G401 (cell line): Measurements from ENCODE around the gene CD2AP. TPM values are rescaled to one million over a fixed set of nuclear protein-coding genes. Genes with fewer than 3 reads are reported as not detected.
A peak's percentile ranks its signal among the peaks of the same experiment; 100 is the strongest.
"Not testable (repeated sequence)": the region's sequence is repeated elsewhere in the genome, so short reads cannot be mapped to it uniquely, and the experiment has no call there.

Source experiments
- DNase-seq: peaks from one replicate; pipeline ENCODE4 v3.0.0-alpha.2; 2015; ENCODE audit warnings: low spot score
- in situ Hi-C: cut with HindIII; loops from 2 replicates; pipeline ENCODE4 v1.10.0; 2016; ENCODE audit warnings: low sequenced_read_pairs, mixed read lengths
- total RNA-seq: library from RNA; depleted of rRNA; stranded (reverse); fragments of >200 nt; shearing (Covaris generic); gene quantifications from 2 replicates; pipeline ENCODE4 v1.2.3, GENCODE V29; 2014; rRNA removed

CD2AP gene
- 11.8 and 19.8 TPM in 2 replicates for total RNA-seq

- in situ Hi-C loops: loop anchor here (25.0 kb wide), 1 partner anchor 110 kb away; no protein-coding TSS in a partner anchor
- peak; percentile 89 for DNase-seq
Observed at GRCh38 chr6:47477497-47478232, at the start of gene CD2AP. Gene CD2AP, plus strand, starts transcription at chr6:47477789. Its CDS starts 456 bp downstream, at chr6:47478245.

GRCh38 chr6:47428288-47428687 lies 49.3 kb upstream of the CD2AP start:
- no peak for DNase-seq
- in situ Hi-C loops: no loop called here

- in situ Hi-C loops: no loop called here
- DNase-seq: no peak
Observed at GRCh38 chr6:47428746-47429664, 48.6 kb upstream of the CD2AP start.

DNA sequence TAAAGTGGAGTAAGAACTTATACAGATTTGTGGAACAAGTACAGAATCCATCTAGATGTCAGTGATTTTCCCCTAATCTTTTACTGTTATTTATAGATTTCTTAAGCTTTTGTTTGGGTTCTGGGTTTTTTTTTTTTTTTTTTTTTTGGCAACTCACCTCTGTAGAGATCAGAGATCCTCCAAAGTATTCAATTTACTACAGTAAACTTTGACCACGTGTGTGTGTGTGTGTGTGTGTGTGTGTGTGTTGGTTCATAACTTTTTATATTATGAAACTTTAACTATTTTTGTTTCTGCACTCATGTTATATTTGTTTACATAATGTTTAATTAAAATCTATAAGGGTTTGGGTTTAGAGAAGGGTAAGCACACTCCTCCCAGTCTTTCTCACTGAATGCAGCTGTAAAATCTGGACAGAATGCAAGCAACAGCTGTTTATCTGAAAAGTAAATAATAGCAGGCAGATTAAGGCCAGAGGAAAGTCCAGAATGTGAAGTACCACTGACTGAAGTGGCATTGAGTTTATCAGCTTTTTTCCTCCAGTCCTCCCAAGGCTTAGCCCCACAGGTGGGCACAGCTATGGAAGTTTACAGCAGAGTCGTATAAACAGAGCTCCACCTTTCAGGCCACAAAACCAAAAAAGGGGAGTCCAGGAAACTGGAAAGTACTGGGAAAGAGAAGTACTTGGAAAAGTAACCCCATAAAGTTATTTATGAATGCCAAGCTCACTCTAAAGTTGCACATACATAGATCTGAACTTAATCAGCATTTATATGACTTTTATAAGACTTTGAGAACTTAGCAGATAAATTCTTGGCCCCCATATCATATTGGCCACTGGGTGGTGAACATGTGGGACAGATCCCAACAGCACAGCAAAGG lies 43.0 kb upstream of the CD2AP start:
- in situ Hi-C loops: no loop called here
- no peak for DNase-seq

GRCh38 chr6:47435254-47435612 lies 42.4 kb upstream of the CD2AP start:
- no peak for DNase-seq
- in situ Hi-C loops: no loop called here

DNA sequence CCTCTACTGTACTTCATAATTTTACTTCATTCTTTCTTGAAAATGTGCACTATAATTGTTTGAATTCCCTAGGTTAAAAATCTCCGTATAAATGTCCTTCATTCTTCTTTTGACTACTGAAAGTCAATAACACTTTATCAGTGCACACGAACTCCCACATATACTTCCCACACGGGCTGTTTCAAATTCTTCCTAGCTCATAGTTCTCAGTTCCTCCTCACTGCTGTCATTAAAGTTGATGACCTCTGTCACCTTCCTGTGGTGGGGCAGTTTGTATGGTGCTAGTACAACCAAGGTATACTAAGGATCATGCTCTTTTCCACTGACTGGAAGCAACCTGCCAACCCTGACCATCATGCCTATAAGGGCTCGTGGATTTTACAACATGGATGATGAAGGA lies 40.0 kb upstream of the CD2AP start:
- no peak for DNase-seq
- in situ Hi-C loops: no loop called here

GRCh38 chr6:47438481-47439347 lies 38.9 kb upstream of the CD2AP start:
- DNase-seq: no peak
- in situ Hi-C loops: no loop called here

DNA sequence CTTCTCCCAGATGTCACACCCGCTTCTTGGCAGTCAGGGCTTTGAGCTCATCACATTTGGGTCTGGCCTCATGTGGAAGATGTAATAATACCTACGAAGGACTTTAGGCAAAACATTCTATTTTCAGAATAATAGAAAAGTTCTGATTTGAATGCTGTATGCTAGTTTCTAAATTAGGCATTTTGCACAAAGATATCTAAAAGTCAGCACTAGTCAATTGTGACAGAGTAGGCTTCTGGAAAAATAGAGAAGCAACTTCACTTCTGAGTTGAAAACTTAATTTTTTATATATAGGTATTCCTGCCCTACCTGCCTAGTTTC lies 38.3 kb upstream of the CD2AP start:
- in situ Hi-C loops: no loop called here
- DNase-seq: no peak

DNA sequence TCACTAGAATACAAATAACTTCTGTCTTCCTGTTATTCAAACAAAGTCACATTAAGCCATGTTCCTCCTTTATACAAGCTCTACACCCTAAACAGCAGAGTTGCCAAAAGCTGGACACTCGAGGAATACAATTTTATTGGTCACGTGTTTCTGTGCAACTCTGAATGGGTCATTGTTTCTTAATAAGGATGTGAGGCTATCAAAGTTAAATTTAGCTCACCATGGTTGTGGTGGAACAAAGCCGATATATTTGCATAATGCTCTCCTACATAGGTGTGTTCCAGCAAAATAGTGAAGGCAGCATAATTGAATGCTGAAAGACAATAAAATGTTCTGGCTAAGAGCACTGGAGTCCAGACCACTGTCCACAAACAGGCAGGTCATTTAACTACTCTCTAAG lies 36.9 kb upstream of the CD2AP start:
- no peak for DNase-seq
- in situ Hi-C loops: no loop called here

DNA sequence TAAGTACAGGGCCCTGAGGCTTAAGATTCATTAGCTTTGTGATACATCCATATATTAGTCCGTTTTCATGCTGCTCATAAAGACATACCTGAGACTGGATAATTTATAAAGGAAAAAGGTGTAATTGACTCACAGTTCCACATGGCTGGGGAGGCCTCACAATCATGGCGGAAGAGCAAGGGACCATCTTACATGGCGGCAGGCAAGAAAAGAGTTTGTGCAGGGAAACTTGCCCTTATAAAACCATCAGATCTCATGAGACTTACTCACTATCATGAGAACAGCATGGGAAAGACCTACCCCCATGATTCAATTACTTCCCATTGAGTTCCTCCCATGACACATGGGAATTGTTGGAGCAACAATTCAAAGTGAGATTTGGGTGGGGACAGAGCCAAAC lies 32.6 kb upstream of the CD2AP start:
- DNase-seq, in situ Hi-C loops: not testable (repeated sequence)

GRCh38 chr6:47446669-47447330 lies 30.8 kb upstream of the CD2AP start:
- in situ Hi-C loops: no loop called here

DNA sequence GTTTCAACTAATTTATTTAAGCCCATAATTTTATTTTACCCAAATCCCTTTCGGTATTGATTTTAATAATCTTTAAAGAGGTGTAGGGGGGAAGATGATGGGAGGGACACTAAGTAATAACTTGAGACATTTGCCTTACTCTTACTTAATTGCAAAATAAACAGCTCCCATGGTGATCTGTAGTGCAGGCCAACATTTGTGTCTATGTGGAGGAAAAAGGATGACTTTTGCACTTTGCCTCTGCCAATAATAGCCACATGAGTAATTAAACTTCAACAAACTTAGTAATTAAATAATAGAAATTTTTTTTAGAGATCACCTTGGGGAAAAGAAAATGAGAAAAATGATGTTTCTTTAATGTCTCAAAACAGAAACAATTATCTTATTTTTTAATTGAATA lies 29.9 kb upstream of the CD2AP start:
- in situ Hi-C loops: no loop called here
- no peak for DNase-seq

More at GRCh38 chr6:47446669-47447330, 30.8 kb upstream of the CD2AP start:
- DNase-seq: no peak

DNA sequence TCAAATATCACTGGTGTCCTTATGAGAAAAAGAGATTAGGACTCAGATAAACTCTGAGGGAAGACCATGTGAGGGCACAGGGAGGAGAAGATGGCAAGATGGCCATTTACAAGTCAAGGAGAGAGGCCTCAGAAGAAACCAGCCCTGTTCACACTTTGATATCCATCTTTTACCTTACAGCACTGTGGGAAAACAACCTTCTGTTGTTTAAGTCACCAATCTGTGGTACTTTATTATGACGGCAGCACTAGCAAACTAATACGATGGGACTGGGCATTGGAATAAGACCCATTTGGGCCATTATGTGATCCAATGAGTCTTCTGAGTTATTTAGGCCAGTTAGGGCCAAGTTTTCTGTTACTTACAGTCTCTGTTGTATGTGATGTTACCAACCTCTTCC lies 26.4 kb upstream of the CD2AP start:
- DNase-seq: no peak
- in situ Hi-C loops: no loop called here

DNA sequence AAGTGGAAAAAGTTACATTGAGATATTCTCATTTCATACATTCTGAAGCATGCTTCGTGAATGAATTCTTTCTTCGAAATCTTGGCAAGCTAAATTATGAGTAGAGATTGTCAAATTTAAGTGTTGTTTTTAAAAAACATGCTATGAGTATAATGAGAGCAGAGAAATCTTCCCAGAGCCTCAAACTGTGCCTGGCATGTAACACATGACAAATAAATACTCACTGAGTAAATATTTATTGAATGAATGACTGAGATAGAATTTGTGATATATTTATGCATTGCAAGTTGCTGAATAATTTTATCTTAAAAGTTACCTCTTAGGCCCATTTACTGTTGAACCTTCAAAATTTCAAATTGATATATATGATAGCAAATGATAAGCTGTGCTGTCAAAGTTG lies 24.7 kb upstream of the CD2AP start:
- in situ Hi-C loops: no loop called here
- no peak for DNase-seq

DNA sequence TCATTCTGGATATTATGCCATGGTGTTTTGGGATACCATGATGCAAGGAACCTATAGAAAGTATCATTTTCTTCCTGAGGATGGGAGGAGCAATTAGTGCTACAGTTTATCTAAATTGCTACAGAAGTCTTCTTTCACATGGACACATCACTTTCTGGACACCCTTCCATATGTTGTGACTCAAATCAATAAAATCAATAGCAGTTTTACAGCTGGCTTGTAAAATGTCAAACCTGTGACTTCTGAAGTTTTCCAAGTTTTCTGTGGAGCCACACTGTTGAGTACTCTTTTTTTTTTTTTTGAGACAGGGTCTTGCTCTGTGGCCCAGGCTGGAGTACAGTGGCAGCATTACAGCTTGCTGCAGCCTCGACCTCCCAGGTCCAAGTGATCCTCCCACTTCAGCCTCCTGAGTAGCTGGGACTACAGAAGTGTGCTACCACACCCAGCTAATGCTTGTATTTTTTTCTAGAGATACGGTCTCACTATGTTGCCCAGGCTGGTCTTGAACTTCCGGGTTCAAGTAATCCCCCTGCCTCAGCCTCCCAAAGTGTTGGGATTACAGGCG lies 24.1 kb upstream of the CD2AP start:
- in situ Hi-C loops: no loop called here
- no peak for DNase-seq

DNA sequence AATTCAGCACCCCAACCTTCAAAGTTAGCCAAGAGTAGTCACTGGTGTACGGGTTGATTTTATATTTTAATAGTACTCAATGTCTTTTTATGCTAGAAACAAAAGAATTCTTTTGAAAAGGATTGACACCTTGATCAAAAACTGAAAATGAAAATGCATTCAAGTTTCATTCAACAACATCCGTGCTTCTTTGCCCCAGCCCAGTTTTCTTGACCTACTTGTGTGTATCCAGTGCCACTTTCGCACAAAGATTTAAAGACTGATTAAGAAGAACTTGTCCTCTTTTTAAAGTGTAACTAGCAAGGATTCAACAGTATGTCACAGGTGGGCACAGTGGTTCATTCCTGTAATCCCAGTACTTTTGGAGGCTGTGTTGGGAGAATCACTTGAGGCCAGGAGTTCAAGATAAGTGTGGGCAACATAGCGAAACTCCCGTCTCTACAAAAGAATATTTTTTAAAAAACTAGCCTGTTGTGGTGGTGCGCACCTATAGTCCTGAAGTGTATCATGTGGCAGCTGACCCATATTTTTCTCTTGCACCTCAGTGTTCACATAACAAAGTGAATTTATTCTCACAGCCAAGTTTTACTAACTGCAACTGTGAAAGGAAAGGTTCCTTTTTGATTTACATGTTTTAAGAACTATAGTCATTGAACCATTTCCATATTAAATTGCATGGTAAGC lies 22.7 kb upstream of the CD2AP start:
- no peak for DNase-seq
- in situ Hi-C loops: no loop called here

DNA sequence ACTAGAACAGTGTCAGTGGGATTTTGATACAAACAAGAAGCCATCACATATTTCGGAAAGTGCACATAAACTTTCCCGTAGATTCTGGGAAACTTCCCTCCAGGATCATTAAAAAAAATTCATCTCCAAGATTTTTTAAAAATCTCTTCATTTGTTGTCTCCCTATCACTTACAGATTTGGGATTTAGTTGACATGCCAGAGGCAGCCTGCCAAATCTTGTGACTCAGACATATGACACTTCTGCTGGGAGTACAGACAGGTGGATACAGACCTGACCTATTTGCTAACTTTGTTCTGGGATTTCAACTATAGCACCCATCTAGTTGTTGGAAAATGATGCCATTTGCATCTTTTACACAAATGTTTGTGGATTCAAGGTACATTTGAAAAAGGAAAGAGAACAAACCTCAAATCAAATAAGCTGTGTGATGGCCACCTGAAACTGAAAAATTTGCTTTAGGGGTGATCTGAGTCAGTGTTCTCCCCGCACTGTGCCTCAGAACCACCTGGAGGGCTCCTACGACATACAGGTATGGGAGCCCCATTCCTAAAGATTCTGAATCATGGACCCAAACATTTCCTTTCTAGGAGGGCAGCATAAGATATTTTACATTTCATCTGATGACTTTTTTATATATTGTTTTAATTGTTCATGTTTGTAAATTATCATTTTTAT lies 21.9 kb upstream of the CD2AP start:
- in situ Hi-C loops: no loop called here
- peak; percentile 49 for DNase-seq
